ENCODE results near the gene RASA3. TPM values are rescaled to one million over a fixed set of nuclear protein-coding genes. Genes with fewer than 3 reads are reported as not detected.

The RASA3 gene
- total and polyA plus RNA-seq, 12 donors = 6.8 to 16.9 (median 10.3) TPM

- Histone ChIP-seq H3K4me1 (peaks cover 0 to 45% (median 17%) of the 10 kb centered on the region in 9 donors), H3K27ac (peak overlapping the region in 2 of 10 donors; percentile 9 to 37)
- DNase-seq = peak in 1 of 2 donors; percentile 67
Measured at GRCh38 chr13:114107686-114108081, 24.7 kb downstream of the RASA3 start.

DNA sequence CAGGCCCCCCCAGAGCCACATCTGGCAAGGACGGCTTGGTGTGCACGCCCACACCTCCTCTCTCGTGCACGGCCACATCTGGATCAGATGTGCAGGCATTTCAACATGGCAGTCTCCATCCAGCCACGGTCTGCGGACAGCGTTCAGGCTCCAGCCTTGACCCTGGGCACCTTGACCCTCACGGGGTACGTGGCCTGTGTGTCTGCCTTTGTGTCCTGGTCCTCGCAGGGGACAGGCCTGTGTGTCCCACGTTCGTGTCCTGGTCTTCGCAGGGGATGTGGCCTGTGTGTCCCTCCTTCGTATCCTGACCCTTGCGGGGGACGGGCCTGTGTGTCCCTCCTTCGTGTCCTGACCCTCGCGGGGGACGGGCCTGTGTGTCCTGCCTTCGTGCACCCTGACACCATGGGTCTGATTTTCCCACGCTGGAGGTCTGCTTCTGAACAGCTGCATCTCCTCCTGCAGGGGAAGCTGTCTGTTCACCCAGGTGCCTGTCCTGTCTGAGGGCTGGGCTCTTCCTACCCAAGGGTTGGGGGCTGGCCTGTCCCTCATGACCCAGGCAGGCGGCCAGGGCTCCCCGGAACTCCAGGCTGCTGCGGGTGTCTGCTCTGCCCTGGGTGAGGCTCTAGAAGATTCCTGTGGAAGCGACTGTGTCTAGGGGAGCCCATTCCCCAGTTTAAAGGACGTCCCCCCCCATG, 25.3 kb downstream of the RASA3 start:
- TF ChIP-seq, protein P1, sequence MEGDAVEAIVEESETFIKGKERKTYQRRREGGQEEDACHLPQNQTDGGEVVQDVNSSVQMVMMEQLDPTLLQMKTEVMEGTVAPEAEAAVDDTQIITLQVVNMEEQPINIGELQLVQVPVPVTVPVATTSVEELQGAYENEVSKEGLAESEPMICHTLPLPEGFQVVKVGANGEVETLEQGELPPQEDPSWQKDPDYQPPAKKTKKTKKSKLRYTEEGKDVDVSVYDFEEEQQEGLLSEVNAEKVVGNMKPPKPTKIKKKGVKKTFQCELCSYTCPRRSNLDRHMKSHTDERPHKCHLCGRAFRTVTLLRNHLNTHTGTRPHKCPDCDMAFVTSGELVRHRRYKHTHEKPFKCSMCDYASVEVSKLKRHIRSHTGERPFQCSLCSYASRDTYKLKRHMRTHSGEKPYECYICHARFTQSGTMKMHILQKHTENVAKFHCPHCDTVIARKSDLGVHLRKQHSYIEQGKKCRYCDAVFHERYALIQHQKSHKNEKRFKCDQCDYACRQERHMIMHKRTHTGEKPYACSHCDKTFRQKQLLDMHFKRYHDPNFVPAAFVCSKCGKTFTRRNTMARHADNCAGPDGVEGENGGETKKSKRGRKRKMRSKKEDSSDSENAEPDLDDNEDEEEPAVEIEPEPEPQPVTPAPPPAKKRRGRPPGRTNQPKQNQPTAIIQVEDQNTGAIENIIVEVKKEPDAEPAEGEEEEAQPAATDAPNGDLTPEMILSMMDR (IDR thresholded peaks at IDR 0.05) = no peak
- peaks cover 0 to 18% (median 0%) of the 10 kb centered on the region in 9 donors for H3K36me3 ChIP-seq
- H3K27me3 ChIP-seq = no peaks in the 10 kb centered on the region
- ATAC-seq (peak in 1 of 8 donors; percentile 15), DNase-seq (no peak)
- WGBS, 2 donors = 86 to 88% methylated on average over 27 of the region's 27 CpGs
- no peaks in the 10 kb centered on the region for H3K9me3 ChIP-seq
- peaks cover 0 to 44% (median 17%) of the 10 kb centered on the region in 9 donors for H3K4me1 ChIP-seq
- H3K4me3 ChIP-seq = no peak overlapping the region
- intact Hi-C loops (cut with DNase I) = no loop called here
- H3K27ac ChIP-seq = peak overlapping the region in 2 of 10 donors; percentile 9 to 37

More at GRCh38 chr13:114107686-114108081, 24.7 kb downstream of the RASA3 start:
- WGBS, 2 donors = 40 to 54% methylated on average over 12 of the region's 12 CpGs
- peaks cover 0 to 23% (median 0%) of the 10 kb centered on the region in 9 donors for H3K36me3 ChIP-seq
- intact Hi-C loops (cut with DNase I) = no loop called here
- H3K9me3 ChIP-seq = no peaks in the 10 kb centered on the region
- TF ChIP-seq, protein P1 (IDR thresholded peaks at IDR 0.05) = no peak
- no peak overlapping the region for H3K4me3 ChIP-seq
- no peaks in the 10 kb centered on the region for H3K27me3 ChIP-seq
- peak in 6 of 8 donors; percentile 43 to 80 (median 60) for ATAC-seq

GRCh38 chr13:114106526-114106925, 25.9 kb downstream of the RASA3 start:
- H3K27ac ChIP-seq = no peak overlapping the region
- no peak overlapping the region for H3K4me3 ChIP-seq

GRCh38 chr13:114105521-114106225, 26.8 kb downstream of the RASA3 start:
- intact Hi-C loops (cut with DNase I) = no loop called here
- H3K27me3 ChIP-seq = no peaks in the 10 kb centered on the region
- TF ChIP-seq, protein P1 (IDR thresholded peaks at IDR 0.05) = no peak
- DNase-seq = peak in 1 of 2 donors; percentile 15
- no peak overlapping the region for H3K4me3 ChIP-seq
- 77 to 78% methylated on average over 30 of the region's 30 CpGs for WGBS, 2 donors
- no peaks in the 10 kb centered on the region for H3K9me3 ChIP-seq
- H3K36me3 ChIP-seq = peaks cover 0 to 17% (median 0%) of the 10 kb centered on the region in 9 donors
- no peak for ATAC-seq
- H3K4me1 ChIP-seq = peaks cover 5 to 50% (median 26%) of the 10 kb centered on the region in 9 donors
- no peak overlapping the region for H3K27ac ChIP-seq

More at GRCh38 chr13:114106526-114106925, 25.9 kb downstream of the RASA3 start:
- ATAC-seq (no peak), DNase-seq (no peak)
- Histone ChIP-seq H3K9me3 (no peaks in the 10 kb centered on the region), H3K36me3 (peaks cover 0 to 17% (median 0%) of the 10 kb centered on the region in 9 donors), H3K4me1 (peaks cover 0 to 43% (median 19%) of the 10 kb centered on the region in 9 donors), H3K27me3 (no peaks in the 10 kb centered on the region)
- WGBS, 2 donors = 97 to 98% methylated on average over 9 of the region's 9 CpGs
- TF ChIP-seq, protein P1 (IDR thresholded peaks at IDR 0.05) = no peak
- intact Hi-C loops (cut with DNase I) = no loop called here

Measured in heart right ventricle (tissue), 16 donors.